Measurements from ENCODE around the gene ZCCHC7.

The ZCCHC7 gene

GRCh38 chr9:37350486-37351190 is 230.3 kb downstream of the ZCCHC7 start:
- TF ChIP-seq FOXP2 (optimal IDR thresholded peaks at IDR 0.05; ENCODE audit: borderline replicate concordance, extremely low read depth, extremely low read length, insufficient read depth) (no peak), SIN3A (IDR thresholded peaks at IDR 0.05; ENCODE audit: borderline replicate concordance, insufficient read depth, low read length) (no peak), REST (IDR thresholded peaks at IDR 0.05; ENCODE audit: insufficient read depth in 1 of 2, low read depth in 2 of 2, low read length in 2 of 2) (no peak), POLR2AphosphoS5 (IDR thresholded peaks at IDR 0.05; ENCODE audit: low read depth, low read length) (no peak), TAF1 (IDR thresholded peaks at IDR 0.05; ENCODE audit: borderline replicate concordance, insufficient read depth, low read length) (no peak)

- TF ChIP-seq POLR2AphosphoS5 (IDR thresholded peaks at IDR 0.05; ENCODE audit: low read depth, low read length) (no peak), REST (IDR thresholded peaks at IDR 0.05; ENCODE audit: insufficient read depth in 1 of 2, low read depth in 2 of 2, low read length in 2 of 2) (no peak), FOXP2 (optimal IDR thresholded peaks at IDR 0.05; ENCODE audit: borderline replicate concordance, extremely low read depth, extremely low read length, insufficient read depth) (no peak), SIN3A (IDR thresholded peaks at IDR 0.05; ENCODE audit: borderline replicate concordance, insufficient read depth, low read length) (no peak), TAF1 (IDR thresholded peaks at IDR 0.05; ENCODE audit: borderline replicate concordance, insufficient read depth, low read length) (no peak)
Measured at GRCh38 chr9:37353791-37354190, 233.4 kb downstream of the ZCCHC7 start.

- no peak for TF ChIP-seq FOXP2 (optimal IDR thresholded peaks at IDR 0.05; ENCODE audit: borderline replicate concordance, extremely low read depth, extremely low read length, insufficient read depth)
- no peak for TF ChIP-seq REST (IDR thresholded peaks at IDR 0.05; ENCODE audit: insufficient read depth in 1 of 2, low read depth in 2 of 2, low read length in 2 of 2)
- no peak for TF ChIP-seq SIN3A (IDR thresholded peaks at IDR 0.05; ENCODE audit: borderline replicate concordance, insufficient read depth, low read length)
- no peak for TF ChIP-seq POLR2AphosphoS5 (IDR thresholded peaks at IDR 0.05; ENCODE audit: low read depth, low read length)
- TF ChIP-seq TAF1 (IDR thresholded peaks at IDR 0.05; ENCODE audit: borderline replicate concordance, insufficient read depth, low read length): no peak
Measured at GRCh38 chr9:37362430-37362829, 242.1 kb downstream of the ZCCHC7 start.

GRCh38 chr9:37363124-37363523 is 242.8 kb downstream of the ZCCHC7 start:
- no peak for TF ChIP-seq FOXP2 (optimal IDR thresholded peaks at IDR 0.05; ENCODE audit: borderline replicate concordance, extremely low read depth, extremely low read length, insufficient read depth)
- TF ChIP-seq SIN3A (IDR thresholded peaks at IDR 0.05; ENCODE audit: borderline replicate concordance, insufficient read depth, low read length): no peak
- no peak for TF ChIP-seq POLR2AphosphoS5 (IDR thresholded peaks at IDR 0.05; ENCODE audit: low read depth, low read length)
- no peak for TF ChIP-seq TAF1 (IDR thresholded peaks at IDR 0.05; ENCODE audit: borderline replicate concordance, insufficient read depth, low read length)
- no peak for TF ChIP-seq REST (IDR thresholded peaks at IDR 0.05; ENCODE audit: insufficient read depth in 1 of 2, low read depth in 2 of 2, low read length in 2 of 2)

Measured in PFSK-1 (cell line).